GM12878 (cell line): ENCODE data around the gene PPM1A. TPM values are rescaled to one million over a fixed set of nuclear protein-coding genes. Genes with fewer than 3 reads are reported as not detected.

Experiments used
- ATAC-seq: fragments of 200-7000 bp; cut with Tn5 transposase; 3 replicates; pipeline ENCODE4 v1.9.1; 2020; ENCODE audit warnings: mild to moderate bottlenecking, moderate library complexity
- BruUV-seq: library from RNA; stranded (reverse); fragments of 400-500 nt; replicated peaks from 2 replicates; lab custom pipeline; 2021; lab: Mats Ljungman, UMichigan
- CTCF ChIA-PET: fragments of 300-600 bp; sonication (Branson Sonifier 250); formaldehyde crosslinking; extraction: SDS; loops from one replicate; lab custom pipeline; 2021; ENCODE audit warnings: inconsistent platforms; lab: Yijun Ruan, JAX
- POLR2A ChIA-PET: fragments of 350-600 bp; formaldehyde crosslinking; extraction: SDS; loops from one replicate; lab custom pipeline; 2021; ENCODE audit warnings: inconsistent platforms; lab: Charles Lee
- RAD21 ChIA-PET: fragments of 300-600 bp; sonication (Branson Sonifier 250); formaldehyde crosslinking; loops from one replicate; lab custom pipeline; 2023; ENCODE audit warnings: antibody characterized with exemption; ENCODE audit not compliant: unreplicated experiment; lab: Charles Lee
- SMC1A ChIA-PET: fragments of 300-600 bp; sonication (Branson Sonifier 250); formaldehyde crosslinking; loops from one replicate; lab custom pipeline; 2023; ENCODE audit not compliant: unreplicated experiment, uncharacterized antibody; lab: Charles Lee
- DNase-seq: peaks from one replicate; pipeline ENCODE4 v3.0.0-alpha.2; 2011; ENCODE audit warnings: low read depth, low spot score
- FAIRE-seq: peaks from 3 replicates; lab custom pipeline; 2011; peaks lifted over from hg19 to GRCh38; lab: Jason Lieb, UNC
- H2AFZ ChIP-seq: 2 replicates; pipeline ENCODE4 v1.6.0; 2011; ENCODE audit warnings: low read depth, low read length, control low read depth; ENCODE audit not compliant: control insufficient read depth
- H3K27ac ChIP-seq: 2 replicates; pipeline ENCODE4 v1.5.1; 2011; ENCODE audit warnings: control low read depth; ENCODE audit not compliant: control insufficient read depth, insufficient read depth
- H3K27me3 ChIP-seq, 2 experiments: replicated peaks in 1 of 2; 2 replicates each; pipeline versions ENCODE4 v1.6.0 to v1.6.1; 2011; ENCODE audit warnings: low read length in 1 of 2; ENCODE audit not compliant: control insufficient read depth in 2 of 2, insufficient read depth in 2 of 2
- H3K36me3 ChIP-seq, 2 experiments: 2 replicates each; pipeline ENCODE4 v1.5.1; 2011; ENCODE audit warnings: low read length in 1 of 2; ENCODE audit not compliant: control insufficient read depth in 2 of 2, insufficient read depth in 2 of 2
- H3K4me1 ChIP-seq: 2 replicates; pipeline ENCODE4 v1.6.1; 2011; ENCODE audit warnings: mild to moderate bottlenecking, low read length, moderate library complexity, mixed read lengths; ENCODE audit not compliant: control insufficient read depth, insufficient read depth
- H3K4me2 ChIP-seq: 2 replicates; pipeline ENCODE4 v1.6.0; 2011; ENCODE audit warnings: control low read depth; ENCODE audit not compliant: control insufficient read depth, insufficient read depth
- H3K4me3 ChIP-seq: fragments of 200-600 bp; sonication (generic); 2 replicates; pipeline ENCODE4 v1.5.1; 2016
- H3K79me2 ChIP-seq: 2 replicates; pipeline ENCODE4 v1.6.0; 2011; ENCODE audit warnings: low read length; ENCODE audit not compliant: control insufficient read depth, insufficient read depth
- H3K9ac ChIP-seq: 2 replicates; pipeline ENCODE4 v1.8.0; 2011; ENCODE audit warnings: low read length, control low read depth, mixed read lengths; ENCODE audit not compliant: control insufficient read depth, insufficient read depth
- H3K9me3 ChIP-seq: replicated peaks from 3 replicates; pipeline ENCODE4 v1.5.1; 2011; ENCODE audit warnings: mild to moderate bottlenecking, low read length; ENCODE audit not compliant: control insufficient read depth, insufficient read depth
- H4K20me1 ChIP-seq: 2 replicates; pipeline ENCODE4 v1.6.0; 2011; ENCODE audit not compliant: control insufficient read depth, insufficient read depth
- CBX5 ChIP-seq: sonication (generic); IDR thresholded peaks from 2 replicates; pipeline ENCODE4 v1.6.1; 2016; ENCODE audit warnings: low read depth, moderate library complexity, mild to moderate bottlenecking, inconsistent platforms
- EZH2 ChIP-seq: IDR thresholded peaks from 2 replicates; pipeline ENCODE4 v1.6.1; 2012; ENCODE audit warnings: low read depth, mild to moderate bottlenecking, control low read depth, inconsistent platforms, low read length, borderline replicate concordance; ENCODE audit not compliant: control insufficient read depth
- KAT2A ChIP-seq: conservative IDR thresholded peaks from 2 replicates; pipeline ENCODE4 v1.6.1; 2011; ENCODE audit warnings: low read depth, low read length; ENCODE audit not compliant: control insufficient read depth
- MAX ChIP-seq: IDR thresholded peaks from 2 replicates; pipeline ENCODE4 v1.6.1; 2012; ENCODE audit warnings: low read depth, low read length, improper control_type of control experiment
- MLLT1 ChIP-seq: fragments of 450-650 bp; IDR thresholded peaks from 2 replicates; pipeline ENCODE4 v1.6.1; 2016; ENCODE audit warnings: mild to moderate bottlenecking
- PRDM15 ChIP-seq: fragments of 450-650 bp; formaldehyde crosslinking; IDR thresholded peaks from 2 replicates; pipeline ENCODE4 v1.4.0; 2020; ENCODE audit warnings: mild to moderate bottlenecking, moderate library complexity
- RCOR1 ChIP-seq: conservative IDR thresholded peaks from 2 replicates; pipeline ENCODE4 v1.6.1; 2012; ENCODE audit warnings: low read depth, low read length, improper control_type of control experiment
- RELB ChIP-seq: fragments of 450-650 bp; IDR thresholded peaks from 2 replicates; pipeline ENCODE4 v1.6.1; 2017; ENCODE audit warnings: low read depth, mild to moderate bottlenecking, moderate library complexity
- SMAD1 ChIP-seq: fragments of 450-650 bp; IDR thresholded peaks from 2 replicates; pipeline ENCODE4 v1.6.1; 2018; ENCODE audit warnings: mild to moderate bottlenecking, low read depth; ENCODE audit not compliant: partially characterized antibody
- USF2 ChIP-seq: IDR thresholded peaks from 2 replicates; pipeline ENCODE4 v1.6.1; 2011; ENCODE audit warnings: low read depth, low read length, improper control_type of control experiment, borderline replicate concordance
- WGBS: methylation state at CpG from one replicate; pipeline ENCODE4 v1.1.6; 2016; ENCODE audit warnings: low lambda C conversion rate; ENCODE audit not compliant: insufficient replicate concordance, insufficient coverage; ENCODE audit errors: missing lambda C conversion rate; 5-methylcytosine and 5-hydroxymethylcytosine counted together
- in situ Hi-C: fragments of 300-500 bp; cut with MboI; formaldehyde crosslinking; loops from 9 replicates; pipeline ENCODE4 v1.14.3; 2018; ENCODE audit warnings: mixed read lengths
- intact Hi-C: fragments of 100-400 bp; cut with micrococcal nuclease; formaldehyde crosslinking; loops from one replicate; pipeline ENCODE4 v1.14.2; 2022; ENCODE audit not compliant: unreplicated experiment
- polyA plus RNA-seq, 11 experiments: library from polyadenylated mRNA; depleted of rRNA in 4 of 11; unstranded in 6 of 11; stranded (reverse) in 5 of 11; fragments of >200 nt; fragmentation: Nextera tagmentation in 4 of 11; fragmentation: Illumina TruSeq in 1 of 11; extraction: Ambion mirVana in 4 of 11; extraction: Trizol in 1 of 11; gene quantifications; 1 replicate in 1 of 11; 2 replicates in 10 of 11; pipeline versions ENCODE4 v1.2.1 to v1.2.3, GENCODE V29; 2011 to 2016; ENCODE audit warnings: inconsistent platforms in 2 of 11, missing spikeins in 2 of 11, low read depth in 1 of 11
- total RNA-seq, 4 experiments: library from RNA; depleted of rRNA in 3 of 4; stranded (reverse); fragments of >200 nt in 3 of 4; fragmentation: Illumina TruSeq in 1 of 4; extraction: Trizol in 1 of 4; gene quantifications; 2 replicates each; pipeline versions ENCODE4 v1.2.1 to v1.2.3, GENCODE V29; 2013 to 2021

PPM1A gene
- total and polyA plus RNA-seq, 10 of the 15 experiments (the other 5 are each of a cell fraction or from before 2014, with no cell fraction given): 16.8 to 124 (median 47.0) TPM

- intact Hi-C loops: no loop called here
- Histone ChIP-seq H2AFZ (no peak overlapping the region; the same call in 1 of the 2 replicates), H3K9ac (no peak overlapping the region), H3K27ac (no peak overlapping the region), H3K4me3 (no peak overlapping the region), H3K9me3 (no peaks in the 10 kb centered on the region), H3K79me2 (no peaks in the 10 kb centered on the region), H3K36me3 (no peaks in the 10 kb centered on the region), H3K4me2 (no peak overlapping the region), H4K20me1 (no peaks in the 10 kb centered on the region), H3K4me1 (peaks cover 10% of the 10 kb centered on the region), H3K27me3 (no peaks in the 10 kb centered on the region)
- POLR2A ChIA-PET: interaction anchor here (0.6 to 1.9 kb wide), 3 partner anchors 12 to 1834 kb away, joined by 3 to 13 read pairs (median 4); no protein-coding TSS in a partner anchor
- in situ Hi-C loops: no loop called here
- SMC1A ChIA-PET: interaction anchor here (0.9 to 7.5 kb wide), 6 partner anchors 18 to 58 kb away, joined by 3 to 117 read pairs (median 5); no protein-coding TSS in a partner anchor
- 11% methylated on average over 2 of the region's 2 CpGs for WGBS
- RAD21 ChIA-PET: interaction anchor here (17.9 kb wide), 1 partner anchor 32 kb away, joined by 446 read pairs; no protein-coding TSS in a partner anchor
- BruUV-seq: no TSS peak
- TF ChIP-seq CBX5 (no peak), MAX (no peak), RCOR1 (no peak), EZH2 (no peak), MLLT1 (no peak), KAT2A (no peak), PRDM15 (CRISPR knock-in tag) (no peak), USF2 (no peak), SMAD1 (no peak), RELB (no peak)
- FAIRE-seq (no peak), ATAC-seq (no peak), DNase-seq (no peak)
- CTCF ChIA-PET: interaction anchor here (0.9 to 1.6 kb wide), 4 partner anchors 14 to 153 kb away, joined by 3 read pairs; no protein-coding TSS in a partner anchor
Observed at GRCh38 chr14:60242429-60242828, 6.6 kb upstream of the PPM1A start.
